Dedifferentiated amniotic fluid mesenchymal stem cell (primary cell): ENCODE results near the gene PRICKLE1.
"Not testable (repeated sequence)": the region's sequence is repeated elsewhere in the genome, so short reads cannot be mapped to it uniquely, and the experiment has no call there.

Experiments
- DNase-seq: peaks from one replicate; pipeline ENCODE4 v3.0.0-alpha.2; 2016; ENCODE audit errors: extremely low spot score

PRICKLE1 gene

GRCh38 chr12:42556917-42557316 is 32.6 kb downstream of the PRICKLE1 start:
- no peak for DNase-seq

GRCh38 chr12:42552822-42553221 is 36.7 kb downstream of the PRICKLE1 start:
- no peak for DNase-seq

- no peak for DNase-seq
Observed at GRCh38 chr12:42550800-42551199, 38.7 kb downstream of the PRICKLE1 start.

GRCh38 chr12:42546709-42547108 is 42.8 kb downstream of the PRICKLE1 start:
- no peak for DNase-seq

GRCh38 chr12:42541965-42542364 is 47.6 kb downstream of the PRICKLE1 start:
- DNase-seq: no peak

- not testable (repeated sequence) for DNase-seq
Observed at GRCh38 chr12:42541308-42541707, 48.2 kb downstream of the PRICKLE1 start.

- peak; percentile 34 for DNase-seq
Observed at GRCh38 chr12:42539696-42540095, 49.9 kb downstream of the PRICKLE1 start.

GRCh38 chr12:42538203-42538602 is 51.3 kb downstream of the PRICKLE1 start:
- no peak for DNase-seq

- no peak for DNase-seq
Observed at GRCh38 chr12:42534184-42534838, 55.2 kb downstream of the PRICKLE1 start.

- DNase-seq: no peak
Observed at GRCh38 chr12:42530284-42530683, 59.3 kb downstream of the PRICKLE1 start.

- DNase-seq: no peak
Observed at GRCh38 chr12:42525444-42525843, 64.1 kb downstream of the PRICKLE1 start.

GRCh38 chr12:42524716-42525115 is 64.8 kb downstream of the PRICKLE1 start:
- DNase-seq: no peak

GRCh38 chr12:42516573-42516972 is 73.0 kb downstream of the PRICKLE1 start:
- no peak for DNase-seq

- no peak for DNase-seq
Observed at GRCh38 chr12:42511656-42512055, 77.9 kb downstream of the PRICKLE1 start.

GRCh38 chr12:42510823-42511222 is 78.7 kb downstream of the PRICKLE1 start:
- DNase-seq: no peak

GRCh38 chr12:42508913-42509460 is 80.6 kb downstream of the PRICKLE1 start:
- no peak for DNase-seq

- DNase-seq: no peak
Observed at GRCh38 chr12:42507565-42507964, 82.0 kb downstream of the PRICKLE1 start.

GRCh38 chr12:42507081-42507480 is 82.5 kb downstream of the PRICKLE1 start:
- no peak for DNase-seq

- DNase-seq: no peak
Observed at GRCh38 chr12:42504049-42504448, 85.5 kb downstream of the PRICKLE1 start.

GRCh38 chr12:42502682-42503081 is 86.9 kb downstream of the PRICKLE1 start:
- DNase-seq: no peak

- DNase-seq: no peak
Observed at GRCh38 chr12:42498549-42499247, 90.8 kb downstream of the PRICKLE1 start.

- no peak for DNase-seq
Observed at GRCh38 chr12:42496886-42497285, 92.7 kb downstream of the PRICKLE1 start.

GRCh38 chr12:42495244-42495643 is 94.3 kb downstream of the PRICKLE1 start:
- no peak for DNase-seq
